Cardiac fibroblast (primary cell): ENCODE results near the gene MBNL1.

ENCODE experiments used
- DNase-seq, 2 donors: peaks; one replicate each; pipeline versions ENCODE4 v3.0.0 to v3.0.0-alpha.2; 2010; ENCODE audit warnings: low read depth in 2 of 2
- H3K4me3 ChIP-seq, 2 donors: replicated peaks in 1 of 2; 1 replicate in 1 of 2; 2 replicates in 1 of 2; pipeline ENCODE4 v1.5.1; 2011; ENCODE audit warnings: low read depth in 2 of 2, low read length in 2 of 2, mild to moderate bottlenecking in 2 of 2, moderate library complexity in 1 of 2
- TF ChIP-seq, protein P1 (sequence below): IDR thresholded peaks from one replicate; pipeline ENCODE4 v1.5.1; 2011; ENCODE audit warnings: low read depth, mild to moderate bottlenecking, low read length, inconsistent platforms

Gene MBNL1

GRCh38 chr3:152263711-152264110, 5.0 kb upstream of the MBNL1 start:
- H3K4me3 ChIP-seq: no peak overlapping the region
- TF ChIP-seq, protein P1, sequence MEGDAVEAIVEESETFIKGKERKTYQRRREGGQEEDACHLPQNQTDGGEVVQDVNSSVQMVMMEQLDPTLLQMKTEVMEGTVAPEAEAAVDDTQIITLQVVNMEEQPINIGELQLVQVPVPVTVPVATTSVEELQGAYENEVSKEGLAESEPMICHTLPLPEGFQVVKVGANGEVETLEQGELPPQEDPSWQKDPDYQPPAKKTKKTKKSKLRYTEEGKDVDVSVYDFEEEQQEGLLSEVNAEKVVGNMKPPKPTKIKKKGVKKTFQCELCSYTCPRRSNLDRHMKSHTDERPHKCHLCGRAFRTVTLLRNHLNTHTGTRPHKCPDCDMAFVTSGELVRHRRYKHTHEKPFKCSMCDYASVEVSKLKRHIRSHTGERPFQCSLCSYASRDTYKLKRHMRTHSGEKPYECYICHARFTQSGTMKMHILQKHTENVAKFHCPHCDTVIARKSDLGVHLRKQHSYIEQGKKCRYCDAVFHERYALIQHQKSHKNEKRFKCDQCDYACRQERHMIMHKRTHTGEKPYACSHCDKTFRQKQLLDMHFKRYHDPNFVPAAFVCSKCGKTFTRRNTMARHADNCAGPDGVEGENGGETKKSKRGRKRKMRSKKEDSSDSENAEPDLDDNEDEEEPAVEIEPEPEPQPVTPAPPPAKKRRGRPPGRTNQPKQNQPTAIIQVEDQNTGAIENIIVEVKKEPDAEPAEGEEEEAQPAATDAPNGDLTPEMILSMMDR: no peak
- DNase-seq: no peak

DNA sequence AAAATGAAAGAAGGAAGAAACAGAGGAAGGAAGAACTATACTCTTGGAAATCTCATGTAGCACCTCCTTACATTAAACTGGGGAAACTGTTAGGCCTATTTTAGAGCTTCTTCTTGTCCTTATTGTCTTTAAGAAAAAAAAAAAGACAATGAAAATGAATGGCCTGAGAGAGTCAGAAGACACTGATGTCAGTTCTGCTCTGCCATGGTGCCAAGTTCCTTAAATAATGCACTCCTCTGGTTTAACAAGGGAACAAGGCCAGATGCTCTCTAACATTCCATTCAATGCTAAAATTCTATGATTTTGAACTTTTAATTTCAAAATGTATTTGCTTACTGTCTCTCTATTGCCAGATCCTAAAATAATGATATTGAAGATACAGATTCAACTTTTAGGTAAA, 4.4 kb upstream of the MBNL1 start:
- no peak overlapping the region for H3K4me3 ChIP-seq
- DNase-seq: no peak
- TF ChIP-seq, protein P1: no peak

DNA sequence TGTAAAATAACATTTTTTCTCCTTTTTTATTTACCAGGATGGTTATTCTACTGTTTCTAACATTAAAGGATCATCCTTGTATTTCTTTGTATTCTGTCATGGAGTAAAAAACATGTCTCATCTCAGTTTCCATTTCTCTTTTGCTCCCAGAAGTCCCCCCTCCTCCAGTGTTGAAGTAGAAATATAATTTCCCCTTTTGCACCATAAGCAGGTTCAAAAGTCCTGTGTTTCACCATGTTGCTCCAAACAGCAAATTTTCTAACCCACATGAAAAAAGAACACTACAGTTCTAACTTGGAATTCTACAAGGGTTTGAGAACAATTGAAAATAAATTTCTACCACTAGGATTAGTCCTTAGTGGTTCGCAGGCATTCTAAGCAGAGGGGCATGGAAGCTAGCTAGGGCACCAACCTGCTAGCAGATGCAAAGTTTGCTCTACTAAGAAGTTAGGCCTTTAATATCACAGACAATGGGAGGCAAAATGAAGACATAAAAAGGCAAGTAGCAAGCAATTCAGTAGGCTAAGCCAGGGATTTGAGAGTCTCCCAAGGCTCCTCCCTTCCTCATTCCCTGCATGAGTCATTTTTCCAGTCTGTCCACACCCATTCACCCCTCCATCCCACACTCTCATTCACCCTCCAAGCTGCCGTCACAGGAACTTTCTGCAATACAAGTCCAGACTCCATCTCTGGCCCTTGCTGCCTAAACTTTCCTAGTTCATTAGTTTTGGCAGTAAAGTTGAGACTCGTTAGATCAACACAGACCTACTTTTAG, 2.3 kb upstream of the MBNL1 start:
- peak; percentile 95 to 98 for DNase-seq
- TF ChIP-seq, protein P1: no peak
- no peak overlapping the region for H3K4me3 ChIP-seq

DNA sequence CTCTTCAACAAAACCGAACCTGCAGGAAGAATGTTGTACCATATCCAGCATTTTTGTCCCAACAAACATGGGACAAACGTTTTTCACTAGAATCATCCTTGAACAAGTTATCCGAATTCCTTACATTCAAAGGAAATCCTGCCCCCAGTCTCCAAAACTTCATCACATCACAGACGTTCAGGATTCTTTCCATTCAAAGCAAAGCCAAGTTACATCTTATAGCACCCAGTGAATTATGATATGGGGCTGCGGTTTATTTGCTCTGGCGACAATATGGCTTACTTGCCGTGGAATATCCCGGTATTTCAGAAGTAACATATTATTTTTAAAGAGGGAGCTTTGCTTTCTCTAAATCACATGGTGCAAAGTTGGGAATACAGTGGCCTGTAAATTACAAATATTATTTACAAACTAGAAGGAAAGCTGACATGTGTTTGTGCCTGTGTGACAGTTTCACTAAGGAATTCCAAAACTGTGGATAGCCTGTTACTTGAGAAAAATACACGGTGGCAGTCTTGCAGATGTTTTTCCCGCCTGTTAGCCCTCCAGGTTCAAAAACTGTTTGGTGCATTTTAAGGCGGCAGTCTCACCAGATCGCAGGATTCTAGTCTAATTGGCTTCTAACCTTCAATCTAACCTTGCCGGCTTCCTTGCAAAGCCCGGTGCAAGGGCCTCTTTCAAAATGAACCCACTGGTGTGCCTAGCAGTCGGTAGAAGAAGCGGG, 736 bp upstream of the MBNL1 start:
- TF ChIP-seq, protein P1: no peak
- H3K4me3 ChIP-seq: peak overlapping the region; percentile 81 to 84
- DNase-seq: peak in 1 of 2 donors; percentile 57

DNA sequence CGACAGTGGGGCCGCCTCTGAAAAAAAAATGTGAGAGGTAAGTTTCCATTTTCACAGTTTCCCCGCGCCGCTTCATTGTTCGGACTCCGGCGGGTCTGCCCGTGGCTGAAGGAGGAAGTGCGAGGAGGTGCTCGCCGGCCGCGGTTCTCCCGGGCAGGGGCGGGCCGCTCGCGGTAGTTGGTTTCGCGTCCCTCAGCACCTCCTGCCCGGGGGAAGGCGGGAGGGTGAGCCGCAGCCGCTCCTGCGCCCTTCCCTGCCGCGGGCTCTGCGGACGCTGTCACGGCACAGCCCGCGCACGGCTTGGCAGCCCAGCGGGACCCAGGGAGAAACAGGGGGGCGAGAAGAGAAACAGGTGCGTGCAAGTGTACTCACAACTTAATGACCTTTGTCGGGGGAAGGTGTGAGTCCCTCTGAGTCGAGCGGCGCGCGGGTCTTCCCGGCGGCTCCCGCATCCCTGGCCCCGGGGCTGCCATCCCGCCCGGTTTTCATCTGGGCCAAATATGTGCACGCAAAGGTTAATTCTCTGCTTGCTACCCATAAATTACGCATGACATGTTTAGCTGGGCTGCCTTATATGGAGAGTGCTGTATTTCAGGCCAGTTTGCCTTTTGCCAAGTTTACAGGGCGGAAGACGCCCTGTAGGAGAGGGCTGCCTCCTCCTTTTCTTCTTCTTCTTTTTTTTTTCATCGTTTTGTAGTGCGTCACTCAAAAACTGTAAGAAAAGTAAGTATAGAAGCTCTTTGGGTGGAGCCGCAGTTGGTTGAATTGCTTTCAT, 514 bp downstream of the MBNL1 start:
- H3K4me3 ChIP-seq: peak overlapping the region; percentile 81 to 84

More for the DNA sequence above, 514 bp downstream of the MBNL1 start:
- peak; percentile 91 to 95 for DNase-seq
- TF ChIP-seq, protein P1: peak; percentile 1
